Measurements from ENCODE around the gene ARID2.

The ARID2 gene

GRCh38 chr12:45695035-45695434, 34.5 kb upstream of the ARID2 start:
- Histone ChIP-seq H3K27me3 (ENCODE audit: low read length) (no peaks in the 10 kb centered on the region), H4K20me1 (ENCODE audit: low read depth, low read length) (no peaks in the 10 kb centered on the region), H2AFZ (ENCODE audit: low read depth, low read length, severe bottlenecking) (no peak overlapping the region), H3K79me2 (ENCODE audit: insufficient read depth, low read length) (no peaks in the 10 kb centered on the region), H3K4me3 (ENCODE audit: insufficient read depth, low read length, poor library complexity, severe bottlenecking) (no peak overlapping the region), H3K4me2 (ENCODE audit: low read depth, low read length, poor library complexity, severe bottlenecking) (no peak overlapping the region), H3K36me3 (ENCODE audit: low read length) (no peaks in the 10 kb centered on the region), H3K9me2 (replicated peaks; ENCODE audit: insufficient read depth, low read length) (no peaks in the 10 kb centered on the region), H3K9me3 (ENCODE audit: insufficient read depth, low read length) (0 out of 2 replicates have a peak, but pooled peaks cover 6% of the 10 kb centered on the region), H3F3A (ENCODE audit: insufficient read depth) (no peaks in the 10 kb centered on the region), H3K27ac (ENCODE audit: low read depth, low read length) (no peak overlapping the region), H3K9ac (ENCODE audit: low read length) (no peak overlapping the region)
- TF ChIP-seq EZH2phosphoT487 (conservative IDR thresholded peaks at IDR 0.05; ENCODE audit: low read length): no peak
- no peak for TF ChIP-seq CTCF (IDR thresholded peaks at IDR 0.05; ENCODE audit: insufficient read depth, low read length, poor library complexity, severe bottlenecking)

- no peak overlapping the region for H3K4me3 ChIP-seq (ENCODE audit: insufficient read depth, low read length, poor library complexity, severe bottlenecking)
- H3K9me2 ChIP-seq (replicated peaks; ENCODE audit: insufficient read depth, low read length): no peaks in the 10 kb centered on the region
- no peak overlapping the region for H3K9ac ChIP-seq (ENCODE audit: low read length)
- 0 out of 2 replicates have a peak, but pooled peaks cover 6% of the 10 kb centered on the region for H3K9me3 ChIP-seq (ENCODE audit: insufficient read depth, low read length)
- TF ChIP-seq EZH2phosphoT487 (conservative IDR thresholded peaks at IDR 0.05; ENCODE audit: low read length) (no peak), CTCF (IDR thresholded peaks at IDR 0.05; ENCODE audit: insufficient read depth, low read length, poor library complexity, severe bottlenecking) (no peak)
- no peak overlapping the region for H2AFZ ChIP-seq (ENCODE audit: low read depth, low read length, severe bottlenecking)
- no peaks in the 10 kb centered on the region for H3F3A ChIP-seq (ENCODE audit: insufficient read depth)
- no peaks in the 10 kb centered on the region for H3K36me3 ChIP-seq (ENCODE audit: low read length)
- no peak overlapping the region for H3K4me2 ChIP-seq (ENCODE audit: low read depth, low read length, poor library complexity, severe bottlenecking)
- H4K20me1 ChIP-seq (ENCODE audit: low read depth, low read length): no peaks in the 10 kb centered on the region
- H3K27me3 ChIP-seq (ENCODE audit: low read length): no peaks in the 10 kb centered on the region
- no peaks in the 10 kb centered on the region for H3K79me2 ChIP-seq (ENCODE audit: insufficient read depth, low read length)
- no peak overlapping the region for H3K27ac ChIP-seq (ENCODE audit: low read depth, low read length)
These were observed 33.9 kb upstream of the ARID2 start for GRCh38 chr12:45695606-45696005.

- Histone ChIP-seq H3K27ac (ENCODE audit: low read depth, low read length) (no peak overlapping the region), H3K4me3 (ENCODE audit: insufficient read depth, low read length, poor library complexity, severe bottlenecking) (no peak overlapping the region), H3K9ac (ENCODE audit: low read length) (no peak overlapping the region), H3F3A (ENCODE audit: insufficient read depth) (no peaks in the 10 kb centered on the region), H3K79me2 (ENCODE audit: insufficient read depth, low read length) (no peaks in the 10 kb centered on the region), H3K27me3 (ENCODE audit: low read length) (no peaks in the 10 kb centered on the region), H4K20me1 (ENCODE audit: low read depth, low read length) (no peaks in the 10 kb centered on the region), H3K36me3 (ENCODE audit: low read length) (no peaks in the 10 kb centered on the region), H3K9me2 (replicated peaks; ENCODE audit: insufficient read depth, low read length) (no peaks in the 10 kb centered on the region), H3K9me3 (ENCODE audit: insufficient read depth, low read length) (0 out of 2 replicates have a peak, but pooled peaks cover 6% of the 10 kb centered on the region), H2AFZ (ENCODE audit: low read depth, low read length, severe bottlenecking) (no peak overlapping the region), H3K4me2 (ENCODE audit: low read depth, low read length, poor library complexity, severe bottlenecking) (no peak overlapping the region)
- TF ChIP-seq EZH2phosphoT487 (conservative IDR thresholded peaks at IDR 0.05; ENCODE audit: low read length) (no peak), CTCF (IDR thresholded peaks at IDR 0.05; ENCODE audit: insufficient read depth, low read length, poor library complexity, severe bottlenecking) (no peak)
These were observed 33.5 kb upstream of the ARID2 start for GRCh38 chr12:45696049-45696448.

Data from SU-DHL-6 (cell line).